K562 (cell line): ENCODE measurements around the gene CHRNA3. TPM values are rescaled to one million over a fixed set of nuclear protein-coding genes. Genes with fewer than 3 reads are reported as not detected.

Experiments used
- ATAC-seq: fragments of 200-7000 bp; cut with Tn5 transposase; 3 replicates; pipeline ENCODE4 v1.9.1; 2020; ENCODE audit warnings: moderate library complexity
- BruUV-seq: library from RNA; stranded (reverse); fragments of 400-500 nt; replicated peaks from 2 replicates; lab custom pipeline; 2021; lab: Mats Ljungman, UMichigan
- CTCF ChIA-PET: fragments of 300-600 bp; formaldehyde crosslinking; extraction: SDS; loops from one replicate; lab custom pipeline; 2021; ENCODE audit warnings: low intra/inter-chr PET ratio; lab: Yijun Ruan, JAX
- POLR2A ChIA-PET: fragments of 300-600, 350-650 bp; sonication (Branson Sonifier 250); formaldehyde crosslinking; extraction: SDS; loops from one replicate; lab custom pipeline; 2021; ENCODE audit warnings: antibody characterized with exemption, inconsistent platforms; lab: Yijun Ruan, JAX
- DNase-seq, 4 experiments: peaks; one replicate each; pipeline versions ENCODE4 v3.0.0 to v3.0.0-alpha.2; 2011 to 2018; ENCODE audit warnings: low spot score in 3 of 4, mixed read lengths in 3 of 4; ENCODE audit errors: extremely low read depth in 1 of 4
- FAIRE-seq: peaks from 2 replicates; lab custom pipeline; 2011; peaks lifted over from hg19 to GRCh38; lab: Jason Lieb, UNC
- H2AFZ ChIP-seq: 2 replicates; pipeline ENCODE4 v1.6.0; 2011; ENCODE audit warnings: low read depth, low read length, control low read depth, inconsistent platforms
- H3K27ac ChIP-seq: fragments of 200-600 bp; 3 replicates; pipeline ENCODE4 v1.8.0; 2011; ENCODE audit warnings: low read depth, mild to moderate bottlenecking, control low read depth, inconsistent platforms, low read length, moderate library complexity, mixed read lengths; ENCODE audit errors: extremely low read depth
- H3K27me3 ChIP-seq, 2 experiments: fragments of 300-600 bp in 1 of 2; 2 replicates in 1 of 2; 3 replicates in 1 of 2; pipeline versions ENCODE4 v1.6.0 to v1.8.0; 2011; ENCODE audit warnings: inconsistent platforms in 2 of 2, low read length in 2 of 2, mild to moderate bottlenecking in 1 of 2, mixed read lengths in 1 of 2, moderate library complexity in 1 of 2; ENCODE audit not compliant: control insufficient read depth in 2 of 2, insufficient read depth in 2 of 2
- H3K36me3 ChIP-seq: fragments of 300-600 bp; 3 replicates; pipeline ENCODE4 v1.8.0; 2011; ENCODE audit warnings: mild to moderate bottlenecking, low read length, inconsistent platforms; ENCODE audit not compliant: control insufficient read depth, insufficient read depth
- H3K4me1 ChIP-seq, 2 experiments: fragments of 200-600 bp in 1 of 2; replicated peaks in 1 of 2; 2 replicates in 1 of 2; 3 replicates in 1 of 2; pipeline versions ENCODE4 v1.5.1 to v1.8.0; 2011; ENCODE audit warnings: inconsistent platforms in 2 of 2, low read length in 2 of 2, mild to moderate bottlenecking in 1 of 2, mixed read lengths in 1 of 2, moderate library complexity in 1 of 2; ENCODE audit not compliant: control insufficient read depth in 2 of 2, insufficient read depth in 2 of 2
- H3K4me2 ChIP-seq: 2 replicates; pipeline ENCODE4 v1.6.1; 2011; ENCODE audit warnings: low read length, control low read depth, inconsistent platforms, mixed read lengths; ENCODE audit not compliant: insufficient read depth
- H3K4me3 ChIP-seq: fragments of 200-600 bp; sonication (generic), shearing (Covaris generic); 2 replicates; pipeline ENCODE4 v1.5.1; 2016; ENCODE audit warnings: control low read depth, inconsistent platforms
- H3K79me2 ChIP-seq: fragments of 200-600 bp; 3 replicates; pipeline ENCODE4 v1.8.0; 2011; ENCODE audit warnings: low read length, inconsistent platforms; ENCODE audit not compliant: control insufficient read depth, insufficient read depth
- H3K9ac ChIP-seq, 2 experiments: 2 replicates each; pipeline versions ENCODE4 v1.6.0 to v1.6.1; 2011; ENCODE audit warnings: low read depth in 2 of 2, low read length in 2 of 2, control low read depth in 1 of 2, inconsistent platforms in 1 of 2, mild to moderate bottlenecking in 1 of 2, mixed read lengths in 1 of 2; ENCODE audit not compliant: insufficient read depth in 1 of 2
- H3K9me1 ChIP-seq: one replicate; pipeline ENCODE4 v1.6.0; 2011; ENCODE audit warnings: inconsistent platforms, mild to moderate bottlenecking, low read length, moderate library complexity; ENCODE audit not compliant: control insufficient read depth, insufficient read depth
- H3K9me3 ChIP-seq: replicated peaks from 2 replicates; pipeline ENCODE4 v1.5.1; 2011; ENCODE audit warnings: low read depth, low read length, inconsistent platforms; ENCODE audit not compliant: control insufficient read depth, insufficient read depth
- H4K20me1 ChIP-seq: replicated peaks from 2 replicates; pipeline ENCODE4 v1.6.1; 2011; ENCODE audit warnings: low read length, inconsistent platforms, mixed read lengths; ENCODE audit not compliant: control insufficient read depth, insufficient read depth
- DNMT1 ChIP-seq: fragments of 450-650 bp; IDR thresholded peaks from 2 replicates; pipeline ENCODE4 v1.6.1; 2016; ENCODE audit warnings: antibody characterized with exemption, mild to moderate bottlenecking
- KDM1A ChIP-seq, 2 experiments: fragments of 450-650 bp; IDR thresholded peaks; 2 replicates each; pipeline ENCODE4 v1.6.1; 2016; ENCODE audit warnings: mild to moderate bottlenecking in 2 of 2
- ZNF507 ChIP-seq: conservative IDR thresholded peaks from 2 replicates; pipeline ENCODE4 v1.6.1; 2017; ENCODE audit warnings: missing genetic modification characterization, missing compliant biosample characterization
- ZSCAN29 ChIP-seq: fragments of 450-650 bp; IDR thresholded peaks from 2 replicates; pipeline ENCODE4 v1.6.1; 2017
- WGBS: fragments of 100-300 bp; shearing (Covaris generic); methylation state at CpG from one replicate; pipeline ENCODE4 v1.1.6; 2016; ENCODE audit warnings: low coverage, mixed read lengths; ENCODE audit not compliant: insufficient coverage; ENCODE audit errors: missing lambda C conversion rate; 5-methylcytosine and 5-hydroxymethylcytosine counted together
- in situ Hi-C: fragments of 300-500 bp; cut with MboI; formaldehyde crosslinking; loops from 4 replicates; pipeline ENCODE4 v1.15.0; 2018; ENCODE audit warnings: inconsistent platforms, mixed read lengths
- intact Hi-C: fragments of 100-400 bp; cut with micrococcal nuclease; formaldehyde crosslinking; loops from 2 replicates; pipeline ENCODE4 v1.14.2; 2022
- polyA plus RNA-seq, 8 experiments: library from polyadenylated mRNA; depleted of rRNA in 4 of 8; stranded (reverse) in 5 of 8; unstranded in 3 of 8; fragments of >200 nt; fragmentation: Nextera tagmentation in 2 of 8; fragmentation: Illumina TruSeq in 1 of 8; extraction: Ambion mirVana in 2 of 8; extraction: Trizol in 1 of 8; gene quantifications; 2 replicates each; pipeline versions ENCODE4 v1.2.1 to v1.2.3, GENCODE V29; 2011 to 2014; ENCODE audit warnings: inconsistent platforms in 1 of 8, missing spikeins in 1 of 8
- total RNA-seq, 7 experiments: library from RNA; depleted of rRNA in 6 of 7; stranded (reverse); fragments of >200 nt in 6 of 7; fragmentation: Illumina TruSeq in 2 of 7; extraction: Trizol in 2 of 7; gene quantifications; 2 replicates each; pipeline versions ENCODE4 v1.2.1 to v1.2.3, GENCODE V29; 2011 to 2021; ENCODE audit warnings: low replicate concordance in 1 of 7
- TF ChIP-seq, protein P1 (sequence below): fragments of 250-450 bp; sonication (Bioruptor Pico); IDR thresholded peaks from 2 replicates; pipeline ENCODE4 v1.8.0; 2021; ENCODE audit warnings: mild to moderate bottlenecking, moderate library complexity
- TF ChIP-seq, protein P2 (sequence below): fragments of 150-350 bp; IDR thresholded peaks from 2 replicates; pipeline ENCODE4 v1.6.1; 2014; ENCODE audit warnings: low read depth, mild to moderate bottlenecking, low read length, borderline replicate concordance

Gene CHRNA3
- total and polyA plus RNA-seq, 9 of the 15 experiments (the other 6 are each of a cell fraction or from before 2014, with no cell fraction given), result 0.01 TPM; not detected in 8

DNA sequence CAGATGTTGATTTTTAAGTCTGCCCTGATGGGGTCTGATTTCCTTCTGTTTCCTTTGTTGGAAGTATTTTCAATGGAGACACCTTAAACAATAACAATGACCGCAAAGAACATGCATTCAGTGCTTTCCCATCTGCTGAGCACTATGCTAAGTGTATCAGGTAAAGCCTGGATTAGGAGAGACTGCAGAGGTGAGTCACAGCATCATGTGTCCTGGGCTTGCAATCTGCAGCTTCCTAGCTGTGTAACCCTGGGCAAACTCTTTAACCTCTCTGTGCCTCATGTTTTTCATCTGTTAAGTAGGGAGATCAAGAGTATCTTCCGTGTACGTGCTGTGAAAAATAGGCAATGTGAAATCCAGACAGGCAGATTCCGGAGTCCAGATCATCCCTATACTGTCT is 33.5 kb upstream of the CHRNA3 start:
- BruUV-seq, result no TSS peak
- FAIRE-seq (no peak), ATAC-seq (no peak), DNase-seq (no peak)
- 0% methylated on average over 4 of the region's 4 CpGs for WGBS
- CTCF ChIA-PET, result no interaction called here
- Histone ChIP-seq H3K36me3 (no peaks in the 10 kb centered on the region), H3K27me3 (peaks cover 20 to 42% of the 10 kb centered on the region in 2 experiments; a peak in 4 of 5 replicates), H3K9ac (no peak overlapping the region), H3K4me1 (no peaks in the 10 kb centered on the region), H3K27ac (no peak overlapping the region), H3K4me2 (no peak overlapping the region), H3K4me3 (no peak overlapping the region), H3K9me1 (no peaks in the 10 kb centered on the region), H3K79me2 (no peaks in the 10 kb centered on the region), H2AFZ (no peak overlapping the region), H3K9me3 (no peaks in the 10 kb centered on the region), H4K20me1 (no peaks in the 10 kb centered on the region)
- intact Hi-C loops (no loop called here), in situ Hi-C loops (no loop called here)
- POLR2A ChIA-PET, result no interaction called here
- TF ChIP-seq ZNF507 (tag) (no peak), DNMT1 (no peak), ZSCAN29 (no peak), KDM1A (IDR thresholded peaks at IDR 0.05) (no peak)
- TF ChIP-seq, protein P1, sequence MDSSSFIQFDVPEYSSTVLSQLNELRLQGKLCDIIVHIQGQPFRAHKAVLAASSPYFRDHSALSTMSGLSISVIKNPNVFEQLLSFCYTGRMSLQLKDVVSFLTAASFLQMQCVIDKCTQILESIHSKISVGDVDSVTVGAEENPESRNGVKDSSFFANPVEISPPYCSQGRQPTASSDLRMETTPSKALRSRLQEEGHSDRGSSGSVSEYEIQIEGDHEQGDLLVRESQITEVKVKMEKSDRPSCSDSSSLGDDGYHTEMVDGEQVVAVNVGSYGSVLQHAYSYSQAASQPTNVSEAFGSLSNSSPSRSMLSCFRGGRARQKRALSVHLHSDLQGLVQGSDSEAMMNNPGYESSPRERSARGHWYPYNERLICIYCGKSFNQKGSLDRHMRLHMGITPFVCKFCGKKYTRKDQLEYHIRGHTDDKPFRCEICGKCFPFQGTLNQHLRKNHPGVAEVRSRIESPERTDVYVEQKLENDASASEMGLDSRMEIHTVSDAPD (CRISPR knock-in tag), result no peak
- TF ChIP-seq, protein P2, sequence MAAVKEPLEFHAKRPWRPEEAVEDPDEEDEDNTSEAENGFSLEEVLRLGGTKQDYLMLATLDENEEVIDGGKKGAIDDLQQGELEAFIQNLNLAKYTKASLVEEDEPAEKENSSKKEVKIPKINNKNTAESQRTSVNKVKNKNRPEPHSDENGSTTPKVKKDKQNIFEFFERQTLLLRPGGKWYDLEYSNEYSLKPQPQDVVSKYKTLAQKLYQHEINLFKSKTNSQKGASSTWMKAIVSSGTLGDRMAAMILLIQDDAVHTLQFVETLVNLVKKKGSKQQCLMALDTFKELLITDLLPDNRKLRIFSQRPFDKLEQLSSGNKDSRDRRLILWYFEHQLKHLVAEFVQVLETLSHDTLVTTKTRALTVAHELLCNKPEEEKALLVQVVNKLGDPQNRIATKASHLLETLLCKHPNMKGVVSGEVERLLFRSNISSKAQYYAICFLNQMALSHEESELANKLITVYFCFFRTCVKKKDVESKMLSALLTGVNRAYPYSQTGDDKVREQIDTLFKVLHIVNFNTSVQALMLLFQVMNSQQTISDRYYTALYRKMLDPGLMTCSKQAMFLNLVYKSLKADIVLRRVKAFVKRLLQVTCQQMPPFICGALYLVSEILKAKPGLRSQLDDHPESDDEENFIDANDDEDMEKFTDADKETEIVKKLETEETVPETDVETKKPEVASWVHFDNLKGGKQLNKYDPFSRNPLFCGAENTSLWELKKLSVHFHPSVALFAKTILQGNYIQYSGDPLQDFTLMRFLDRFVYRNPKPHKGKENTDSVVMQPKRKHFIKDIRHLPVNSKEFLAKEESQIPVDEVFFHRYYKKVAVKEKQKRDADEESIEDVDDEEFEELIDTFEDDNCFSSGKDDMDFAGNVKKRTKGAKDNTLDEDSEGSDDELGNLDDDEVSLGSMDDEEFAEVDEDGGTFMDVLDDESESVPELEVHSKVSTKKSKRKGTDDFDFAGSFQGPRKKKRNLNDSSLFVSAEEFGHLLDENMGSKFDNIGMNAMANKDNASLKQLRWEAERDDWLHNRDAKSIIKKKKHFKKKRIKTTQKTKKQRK, result no peak
